Neural cell (in vitro differentiated cells): ENCODE measurements around the gene ART1. TPM values are rescaled to one million over a fixed set of nuclear protein-coding genes. Genes with fewer than 3 reads are reported as not detected.

Experiments
- H2AFZ ChIP-seq: fragments of 200-600, 300-800 bp; sonication (generic), shearing (Covaris generic); 2 replicates; pipeline ENCODE4 v1.6.0; 2014; ENCODE audit warnings: low read depth, mild to moderate bottlenecking, antibody characterized with exemption, low read length, moderate library complexity
- H3F3A ChIP-seq: fragments of 200-600 bp; shearing (Covaris generic); 2 replicates; pipeline ENCODE4 v1.6.1; 2016; ENCODE audit warnings: mild to moderate bottlenecking, moderate library complexity, mixed read lengths, antibody characterized with exemption, low read length; ENCODE audit not compliant: insufficient read depth, poor library complexity, severe bottlenecking
- H3K27ac ChIP-seq: fragments of 200-600, 300-800 bp; sonication (generic), shearing (Covaris generic); 2 replicates; pipeline ENCODE4 v1.5.1; 2014; ENCODE audit warnings: mild to moderate bottlenecking, low read length, moderate library complexity
- H3K27me3 ChIP-seq: fragments of 300-800, 200-600 bp; sonication (generic), shearing (Covaris generic); 2 replicates; pipeline ENCODE4 v1.6.0; 2014; ENCODE audit warnings: mild to moderate bottlenecking, low read depth, low read length, moderate library complexity; ENCODE audit not compliant: insufficient read depth
- H3K36me3 ChIP-seq: fragments of 300-800, 200-600 bp; sonication (generic), shearing (Covaris generic); 2 replicates; pipeline ENCODE4 v1.5.1; 2014; ENCODE audit warnings: mild to moderate bottlenecking, antibody characterized with exemption, low read length, moderate library complexity; ENCODE audit not compliant: insufficient read depth
- H3K4me2 ChIP-seq: fragments of 300-800, 200-600 bp; sonication (generic), shearing (Covaris generic); 2 replicates; pipeline ENCODE4 v1.6.0; 2014; ENCODE audit warnings: mild to moderate bottlenecking, low read length
- H3K4me3 ChIP-seq: fragments of 300-800, 200-600 bp; sonication (generic), shearing (Covaris generic); 2 replicates; pipeline ENCODE4 v1.5.1; 2014; ENCODE audit warnings: mild to moderate bottlenecking, low read length, moderate library complexity
- H3K79me2 ChIP-seq: fragments of 200-600 bp; shearing (Covaris generic); replicated peaks from 2 replicates; pipeline ENCODE4 v1.6.0; 2014; ENCODE audit warnings: mild to moderate bottlenecking, low read length, moderate library complexity; ENCODE audit not compliant: insufficient read depth
- H3K9ac ChIP-seq: fragments of 300-800, 200-600 bp; sonication (generic), shearing (Covaris generic); 2 replicates; pipeline ENCODE4 v1.6.1; 2016; ENCODE audit warnings: mild to moderate bottlenecking, low read length, mixed read lengths
- H3K9me2 ChIP-seq: fragments of 200-600 bp; shearing (Covaris generic); 2 replicates; pipeline ENCODE4 v1.6.1; 2016; ENCODE audit warnings: mild to moderate bottlenecking, low read length, mixed read lengths; ENCODE audit not compliant: insufficient read depth
- H3K9me3 ChIP-seq: fragments of 200-600, 300-800 bp; sonication (generic), shearing (Covaris generic); 2 replicates; pipeline ENCODE4 v1.6.1; 2016; ENCODE audit warnings: mild to moderate bottlenecking, mixed run types, low read length, moderate library complexity, mixed read lengths
- H4K20me1 ChIP-seq: fragments of 200-600 bp; shearing (Covaris generic); 2 replicates; pipeline ENCODE4 v1.6.1; 2016; ENCODE audit warnings: mild to moderate bottlenecking, mixed run types; ENCODE audit not compliant: insufficient read depth
- EP300 ChIP-seq: fragments of 450-650 bp; conservative IDR thresholded peaks from 2 replicates; pipeline ENCODE4 v1.6.1; 2014; ENCODE audit warnings: antibody characterized with exemption, mild to moderate bottlenecking, moderate library complexity; ENCODE audit not compliant: poor library complexity, severe bottlenecking
- EZH2 ChIP-seq: fragments of 200-600, 300-800 bp; shearing (Covaris generic), sonication (generic); IDR thresholded peaks from 2 replicates; pipeline ENCODE4 v1.6.1; 2014; ENCODE audit warnings: antibody characterized with exemption, low read length, borderline replicate concordance, mild to moderate bottlenecking; ENCODE audit not compliant: insufficient read depth, poor library complexity, severe bottlenecking
- MXI1 ChIP-seq: fragments of 450-650 bp; conservative IDR thresholded peaks from 2 replicates; pipeline ENCODE4 v1.6.1; 2014; ENCODE audit warnings: antibody characterized with exemption, mild to moderate bottlenecking; ENCODE audit not compliant: poor library complexity, severe bottlenecking
- POLR2AphosphoS5 ChIP-seq: IDR thresholded peaks from 2 replicates; pipeline ENCODE4 v1.6.1; 2012
- RAD21 ChIP-seq: fragments of 450-650 bp; conservative IDR thresholded peaks from 2 replicates; pipeline ENCODE4 v1.6.1; 2014; ENCODE audit warnings: antibody characterized with exemption, mild to moderate bottlenecking, moderate library complexity
- SMC3 ChIP-seq: fragments of 450-650 bp; conservative IDR thresholded peaks from 2 replicates; pipeline ENCODE4 v1.6.1; 2014; ENCODE audit warnings: antibody characterized with exemption, mild to moderate bottlenecking, moderate library complexity; ENCODE audit not compliant: poor library complexity
- TAF1 ChIP-seq: IDR thresholded peaks from 2 replicates; pipeline ENCODE4 v1.6.1; 2012; ENCODE audit warnings: low read depth
- polyA plus RNA-seq: library from polyadenylated mRNA; depleted of rRNA; stranded (reverse); fragments of >200 nt; gene quantifications from 2 replicates; pipeline ENCODE4 v1.2.3, GENCODE V29; 2014
- TF ChIP-seq, protein P1 (sequence below): IDR thresholded peaks from 2 replicates; pipeline ENCODE4 v1.6.1; 2012; ENCODE audit warnings: borderline replicate concordance
- TF ChIP-seq, protein P2 (sequence below): fragments of 450-650 bp; IDR thresholded peaks from 2 replicates; pipeline ENCODE4 v1.5.1; 2014; ENCODE audit warnings: antibody characterized with exemption, mild to moderate bottlenecking, moderate library complexity; ENCODE audit not compliant: poor library complexity, severe bottlenecking

Gene ART1
- polyA plus RNA-seq, 1 donor from 2014 or later = not detected

DNA sequence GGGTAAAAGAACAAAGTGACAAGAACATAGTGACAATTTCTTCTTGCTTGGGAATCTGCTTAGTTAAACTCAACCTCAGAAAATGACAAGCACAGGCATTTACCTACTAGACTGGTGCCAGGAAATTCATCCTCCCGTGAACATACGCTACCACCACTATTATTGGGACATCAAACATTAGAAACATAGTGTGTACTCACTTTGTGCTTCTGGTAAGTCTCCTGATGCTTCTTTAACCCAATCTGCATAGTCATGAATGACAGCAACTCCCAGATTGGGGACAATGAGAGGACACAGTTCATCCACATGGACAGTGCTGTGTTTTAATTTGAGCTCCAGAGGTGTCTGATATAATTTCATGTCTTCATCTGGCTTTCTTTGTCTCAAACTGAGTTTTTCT lies 55.5 kb downstream of the ART1 start:
- no peaks in the 10 kb centered on the region for H3K9me3 ChIP-seq
- H4K20me1 ChIP-seq = no peaks in the 10 kb centered on the region
- H3K4me2 ChIP-seq = no peak overlapping the region
- H3K27me3 ChIP-seq = no peaks in the 10 kb centered on the region
- no peaks in the 10 kb centered on the region for H3K9me2 ChIP-seq
- no peak overlapping the region for H3K27ac ChIP-seq
- no peak overlapping the region for H3K9ac ChIP-seq
- H3K79me2 ChIP-seq = no peaks in the 10 kb centered on the region
- TF ChIP-seq EP300 = no peak
- TF ChIP-seq, protein P1, sequence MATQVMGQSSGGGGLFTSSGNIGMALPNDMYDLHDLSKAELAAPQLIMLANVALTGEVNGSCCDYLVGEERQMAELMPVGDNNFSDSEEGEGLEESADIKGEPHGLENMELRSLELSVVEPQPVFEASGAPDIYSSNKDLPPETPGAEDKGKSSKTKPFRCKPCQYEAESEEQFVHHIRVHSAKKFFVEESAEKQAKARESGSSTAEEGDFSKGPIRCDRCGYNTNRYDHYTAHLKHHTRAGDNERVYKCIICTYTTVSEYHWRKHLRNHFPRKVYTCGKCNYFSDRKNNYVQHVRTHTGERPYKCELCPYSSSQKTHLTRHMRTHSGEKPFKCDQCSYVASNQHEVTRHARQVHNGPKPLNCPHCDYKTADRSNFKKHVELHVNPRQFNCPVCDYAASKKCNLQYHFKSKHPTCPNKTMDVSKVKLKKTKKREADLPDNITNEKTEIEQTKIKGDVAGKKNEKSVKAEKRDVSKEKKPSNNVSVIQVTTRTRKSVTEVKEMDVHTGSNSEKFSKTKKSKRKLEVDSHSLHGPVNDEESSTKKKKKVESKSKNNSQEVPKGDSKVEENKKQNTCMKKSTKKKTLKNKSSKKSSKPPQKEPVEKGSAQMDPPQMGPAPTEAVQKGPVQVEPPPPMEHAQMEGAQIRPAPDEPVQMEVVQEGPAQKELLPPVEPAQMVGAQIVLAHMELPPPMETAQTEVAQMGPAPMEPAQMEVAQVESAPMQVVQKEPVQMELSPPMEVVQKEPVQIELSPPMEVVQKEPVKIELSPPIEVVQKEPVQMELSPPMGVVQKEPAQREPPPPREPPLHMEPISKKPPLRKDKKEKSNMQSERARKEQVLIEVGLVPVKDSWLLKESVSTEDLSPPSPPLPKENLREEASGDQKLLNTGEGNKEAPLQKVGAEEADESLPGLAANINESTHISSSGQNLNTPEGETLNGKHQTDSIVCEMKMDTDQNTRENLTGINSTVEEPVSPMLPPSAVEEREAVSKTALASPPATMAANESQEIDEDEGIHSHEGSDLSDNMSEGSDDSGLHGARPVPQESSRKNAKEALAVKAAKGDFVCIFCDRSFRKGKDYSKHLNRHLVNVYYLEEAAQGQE = no peak
- TF ChIP-seq POLR2AphosphoS5 = no peak
- TF ChIP-seq TAF1 = no peak
- no peak for TF ChIP-seq MXI1
- no peak for TF ChIP-seq RAD21
- TF ChIP-seq, protein P2, sequence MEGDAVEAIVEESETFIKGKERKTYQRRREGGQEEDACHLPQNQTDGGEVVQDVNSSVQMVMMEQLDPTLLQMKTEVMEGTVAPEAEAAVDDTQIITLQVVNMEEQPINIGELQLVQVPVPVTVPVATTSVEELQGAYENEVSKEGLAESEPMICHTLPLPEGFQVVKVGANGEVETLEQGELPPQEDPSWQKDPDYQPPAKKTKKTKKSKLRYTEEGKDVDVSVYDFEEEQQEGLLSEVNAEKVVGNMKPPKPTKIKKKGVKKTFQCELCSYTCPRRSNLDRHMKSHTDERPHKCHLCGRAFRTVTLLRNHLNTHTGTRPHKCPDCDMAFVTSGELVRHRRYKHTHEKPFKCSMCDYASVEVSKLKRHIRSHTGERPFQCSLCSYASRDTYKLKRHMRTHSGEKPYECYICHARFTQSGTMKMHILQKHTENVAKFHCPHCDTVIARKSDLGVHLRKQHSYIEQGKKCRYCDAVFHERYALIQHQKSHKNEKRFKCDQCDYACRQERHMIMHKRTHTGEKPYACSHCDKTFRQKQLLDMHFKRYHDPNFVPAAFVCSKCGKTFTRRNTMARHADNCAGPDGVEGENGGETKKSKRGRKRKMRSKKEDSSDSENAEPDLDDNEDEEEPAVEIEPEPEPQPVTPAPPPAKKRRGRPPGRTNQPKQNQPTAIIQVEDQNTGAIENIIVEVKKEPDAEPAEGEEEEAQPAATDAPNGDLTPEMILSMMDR = no peak
- TF ChIP-seq SMC3 = no peak
- no peak overlapping the region for H2AFZ ChIP-seq
- H3K36me3 ChIP-seq = peaks cover 10% of the 10 kb centered on the region
- no peak overlapping the region for H3K4me3 ChIP-seq
- H3F3A ChIP-seq = no peaks in the 10 kb centered on the region

DNA sequence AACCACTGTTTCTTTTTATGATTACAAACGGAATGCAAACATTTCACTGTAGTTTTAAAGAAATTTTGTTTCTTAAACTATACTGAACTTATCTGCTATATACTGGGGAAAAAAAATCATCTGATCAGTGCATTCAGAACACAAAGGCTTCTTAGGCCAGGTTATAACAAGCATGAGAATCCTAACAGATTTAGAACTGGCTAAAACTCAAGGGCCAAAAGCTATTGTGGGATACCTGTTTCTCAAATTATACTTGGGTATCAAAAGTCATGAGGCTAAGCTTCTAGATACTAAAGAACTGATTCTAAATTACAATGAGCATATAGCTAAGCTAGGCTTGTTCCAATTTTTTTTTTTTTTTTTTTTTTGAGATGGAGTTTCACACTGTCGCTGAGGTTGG lies 56.0 kb downstream of the ART1 start:
- H3F3A ChIP-seq = no peaks in the 10 kb centered on the region
- no peaks in the 10 kb centered on the region for H4K20me1 ChIP-seq
- H3K9me2 ChIP-seq = no peaks in the 10 kb centered on the region
- no peak for TF ChIP-seq RAD21
- no peaks in the 10 kb centered on the region for H3K27me3 ChIP-seq
- H3K4me2 ChIP-seq = no peak overlapping the region
- no peak overlapping the region for H3K27ac ChIP-seq
- H2AFZ ChIP-seq = no peak overlapping the region
- no peak overlapping the region for H3K4me3 ChIP-seq
- no peaks in the 10 kb centered on the region for H3K9me3 ChIP-seq
- H3K9ac ChIP-seq = no peak overlapping the region
- no peaks in the 10 kb centered on the region for H3K79me2 ChIP-seq
- peaks cover 10% of the 10 kb centered on the region for H3K36me3 ChIP-seq

DNA sequence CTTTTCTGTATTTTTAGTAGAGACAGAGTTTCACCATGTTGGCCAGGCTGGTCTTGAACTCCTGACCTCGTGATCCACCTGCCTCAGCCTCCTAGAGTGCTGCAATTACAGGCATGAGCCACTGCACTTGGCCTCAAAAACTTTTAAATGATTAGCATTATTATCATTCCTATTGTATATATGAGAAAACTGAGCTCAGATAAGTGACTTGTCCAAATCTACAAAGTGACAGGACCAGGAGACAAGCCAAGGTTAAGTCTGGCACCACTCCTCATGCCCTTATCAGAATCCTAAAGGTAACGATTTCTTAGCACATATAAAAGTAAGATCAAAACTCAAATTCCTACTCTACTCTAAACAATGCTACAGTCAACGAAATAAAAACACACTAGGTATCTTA lies 58.5 kb downstream of the ART1 start:
- Histone ChIP-seq H3K9me2 (no peaks in the 10 kb centered on the region), H3F3A (no peaks in the 10 kb centered on the region), H3K27me3 (no peaks in the 10 kb centered on the region), H3K9me3 (no peaks in the 10 kb centered on the region), H3K79me2 (no peaks in the 10 kb centered on the region), H3K9ac (no peak overlapping the region), H3K4me2 (no peak overlapping the region), H2AFZ (no peak overlapping the region), H3K27ac (no peak overlapping the region), H4K20me1 (no peaks in the 10 kb centered on the region), H3K36me3 (peaks cover 17% of the 10 kb centered on the region), H3K4me3 (no peak overlapping the region)
- TF ChIP-seq, protein P2 = no peak
- TF ChIP-seq, protein P1 = no peak
- no peak for TF ChIP-seq POLR2AphosphoS5
- no peak for TF ChIP-seq TAF1
- no peak for TF ChIP-seq EP300
- TF ChIP-seq MXI1 = no peak
- no peak for TF ChIP-seq EZH2
- TF ChIP-seq RAD21 = no peak
- TF ChIP-seq SMC3 = no peak
